H9 (cell line): Measurements from ENCODE around the gene MRAS. TPM values are rescaled to one million over a fixed set of nuclear protein-coding genes. Genes with fewer than 3 reads are reported as not detected.

Experiments
- DNase-seq: peaks from one replicate; pipeline ENCODE4 v3.0.0-alpha.2; 2017
- H2AFZ ChIP-seq: one replicate; pipeline ENCODE4 v1.6.1; 2013; ENCODE audit warnings: mild to moderate bottlenecking, low read length, control low read depth, moderate library complexity
- H2AK5ac ChIP-seq: 2 replicates; pipeline ENCODE4 v1.6.1; 2013; ENCODE audit warnings: low read length, control low read depth, mixed read lengths; ENCODE audit not compliant: insufficient read length
- H2BK120ac ChIP-seq: one replicate; pipeline ENCODE4 v1.6.1; 2013; ENCODE audit warnings: low read depth, mild to moderate bottlenecking, low read length, control low read depth, inconsistent platforms; ENCODE audit not compliant: poor library complexity, severe bottlenecking
- H2BK12ac ChIP-seq: 2 replicates; pipeline ENCODE4 v1.6.1; 2013; ENCODE audit warnings: low read length, control low read depth, mixed read lengths, low read depth; ENCODE audit not compliant: insufficient read length
- H2BK15ac ChIP-seq: 2 replicates; pipeline ENCODE4 v1.6.1; 2013; ENCODE audit warnings: low read depth, low read length, control low read depth
- H2BK20ac ChIP-seq: one replicate; pipeline ENCODE4 v1.6.1; 2013; ENCODE audit warnings: low read depth, mild to moderate bottlenecking, low read length, control low read depth, inconsistent platforms; ENCODE audit not compliant: poor library complexity, severe bottlenecking
- H2BK5ac ChIP-seq: 2 replicates; pipeline ENCODE4 v1.6.1; 2013; ENCODE audit warnings: low read length, control low read depth, mixed read lengths; ENCODE audit not compliant: insufficient read length
- H3K14ac ChIP-seq: 2 replicates; pipeline ENCODE4 v1.6.1; 2013; ENCODE audit warnings: low read length, control low read depth; ENCODE audit not compliant: insufficient read depth
- H3K18ac ChIP-seq: 2 replicates; pipeline ENCODE4 v1.6.1; 2013; ENCODE audit warnings: low read depth, mild to moderate bottlenecking, mixed read lengths, low read length, control low read depth; ENCODE audit not compliant: insufficient read length
- H3K23ac ChIP-seq: 2 replicates; pipeline ENCODE4 v1.6.1; 2013; ENCODE audit warnings: low read length, control low read depth, mixed read lengths, low read depth; ENCODE audit not compliant: insufficient read length
- H3K23me2 ChIP-seq: 2 replicates; pipeline ENCODE4 v1.6.1; 2013; ENCODE audit warnings: low read depth, mild to moderate bottlenecking, mixed read lengths, low read length, control low read depth; ENCODE audit not compliant: insufficient read length, poor library complexity, severe bottlenecking
- H3K27ac ChIP-seq: 2 replicates; pipeline ENCODE4 v1.5.1; 2013; ENCODE audit warnings: low read length, control low read depth, mixed read lengths, low read depth; ENCODE audit not compliant: insufficient read length
- H3K27me3 ChIP-seq: 2 replicates; pipeline ENCODE4 v1.6.1; 2013; ENCODE audit warnings: low read length, control low read depth, inconsistent platforms; ENCODE audit not compliant: insufficient read depth
- H3K4ac ChIP-seq: 2 replicates; pipeline ENCODE4 v1.6.1; 2013; ENCODE audit warnings: low read depth, mild to moderate bottlenecking, control low read depth, inconsistent platforms, low read length, moderate library complexity
- H3K4me1 ChIP-seq: 2 replicates; pipeline ENCODE4 v1.6.1; 2013; ENCODE audit warnings: low read length, control low read depth, inconsistent platforms; ENCODE audit not compliant: insufficient read depth
- H3K4me2 ChIP-seq: 2 replicates; pipeline ENCODE4 v1.6.1; 2013; ENCODE audit warnings: low read length, control low read depth, mixed read lengths; ENCODE audit not compliant: insufficient read length, insufficient read depth
- H3K56ac ChIP-seq: 2 replicates; pipeline ENCODE4 v1.6.1; 2013; ENCODE audit warnings: low read depth, mild to moderate bottlenecking, mixed read lengths, low read length, control low read depth; ENCODE audit not compliant: insufficient read length
- H3K79me1 ChIP-seq: 2 replicates; pipeline ENCODE4 v1.6.1; 2013; ENCODE audit warnings: low read depth, mild to moderate bottlenecking, moderate library complexity, low read length, control low read depth, inconsistent platforms; ENCODE audit not compliant: insufficient read depth, poor library complexity, severe bottlenecking
- H3K79me2 ChIP-seq: 2 replicates; pipeline ENCODE4 v1.6.1; 2013; ENCODE audit warnings: low read length, control low read depth, inconsistent platforms; ENCODE audit not compliant: insufficient read depth
- H3K9ac ChIP-seq: 2 replicates; pipeline ENCODE4 v1.6.1; 2013; ENCODE audit warnings: low read length, control low read depth, mixed read lengths; ENCODE audit not compliant: insufficient read length; ENCODE audit errors: extremely low read depth
- H3K9me3 ChIP-seq: one replicate; pipeline ENCODE4 v1.6.1; 2013; ENCODE audit warnings: low read depth, low read length, inconsistent platforms; ENCODE audit not compliant: control insufficient read depth
- H3T11ph ChIP-seq: one replicate; pipeline ENCODE4 v1.6.1; 2013; ENCODE audit warnings: mild to moderate bottlenecking, low read length, control low read depth, inconsistent platforms
- H4K20me1 ChIP-seq: one replicate; pipeline ENCODE4 v1.6.1; 2013; ENCODE audit not compliant: control insufficient read depth, insufficient read length, insufficient read depth
- H4K5ac ChIP-seq: 2 replicates; pipeline ENCODE4 v1.6.1; 2013; ENCODE audit warnings: low read depth, mild to moderate bottlenecking, mixed read lengths, low read length, control low read depth; ENCODE audit not compliant: insufficient read length
- H4K8ac ChIP-seq: replicated peaks from 2 replicates; pipeline ENCODE4 v1.6.1; 2013; ENCODE audit warnings: low read length, control low read depth, mixed read lengths, low read depth; ENCODE audit not compliant: insufficient read length
- H4K91ac ChIP-seq: 2 replicates; pipeline ENCODE4 v1.6.1; 2013; ENCODE audit warnings: low read depth, mild to moderate bottlenecking, moderate library complexity, mixed read lengths, low read length, control low read depth; ENCODE audit not compliant: insufficient read length
- H3K27ac Mint-ChIP-seq, 3 experiments: 2 replicates in 2 of 3; 3 replicates in 1 of 3; pipeline ENCODE4 v1.8.0; 2020 to 2021; ENCODE audit warnings: mixed read lengths in 3 of 3, mild to moderate bottlenecking in 1 of 3, moderate library complexity in 1 of 3
- H3K27me3 Mint-ChIP-seq: 2 replicates; pipeline ENCODE4 v1.8.0; 2021; ENCODE audit warnings: low read depth, mild to moderate bottlenecking, moderate library complexity, mixed read lengths
- H3K36me3 Mint-ChIP-seq, 3 experiments: 2 replicates in 2 of 3; 3 replicates in 1 of 3; pipeline ENCODE4 v1.8.0; 2020 to 2021; ENCODE audit warnings: low read depth in 3 of 3, mixed read lengths in 3 of 3; ENCODE audit not compliant: insufficient read depth in 1 of 3
- H3K4me1 Mint-ChIP-seq, 2 experiments: 2 replicates each; pipeline ENCODE4 v1.8.0; 2020; ENCODE audit warnings: mixed read lengths in 2 of 2
- H3K4me3 Mint-ChIP-seq, 2 experiments: 2 replicates in 1 of 2; 3 replicates in 1 of 2; pipeline ENCODE4 v1.8.0; 2020 to 2021; ENCODE audit warnings: mild to moderate bottlenecking in 2 of 2, mixed read lengths in 2 of 2, moderate library complexity in 1 of 2
- H3K9me3 Mint-ChIP-seq, 2 experiments: 2 replicates in 1 of 2; 3 replicates in 1 of 2; pipeline ENCODE4 v1.8.0; 2020; ENCODE audit warnings: mild to moderate bottlenecking in 2 of 2, mixed read lengths in 2 of 2, moderate library complexity in 1 of 2
- CTCF ChIP-seq: fragments of 200-600 bp; sonication (generic); conservative IDR thresholded peaks from 3 replicates; pipeline ENCODE4 v1.8.0; 2021; ENCODE audit warnings: antibody characterized with exemption, mild to moderate bottlenecking
- WGBS: extraction: QIAGEN DNeasy Blood & Tissue Kit; methylation state at CpG from one replicate; pipeline ENCODE4 v1.1.7; 2013; ENCODE audit warnings: missing lambda C conversion rate, low lambda C conversion rate, mixed read lengths; ENCODE audit not compliant: insufficient read length; ENCODE audit errors: extremely low coverage; 5-methylcytosine and 5-hydroxymethylcytosine counted together
- total RNA-seq: library from RNA; stranded (reverse); gene quantifications from 2 replicates; pipeline ENCODE4 v1.2.1, GENCODE V29; 2021

The MRAS gene
- total RNA-seq, 1 experiment from 2014 or later = 10.9 TPM

- H3K9me3 Mint-ChIP-seq = no peaks in the 10 kb centered on the region; a peak in 2 of 5 replicates
- H3K9me3 ChIP-seq = no peaks in the 10 kb centered on the region
- H3K79me1 ChIP-seq = no peaks in the 10 kb centered on the region
- no peak overlapping the region for H2BK5ac ChIP-seq
- no peak overlapping the region; the same call in 1 of the 2 replicates for H3K14ac ChIP-seq
- no peak overlapping the region; a peak in 1 of 7 replicates for H3K27ac Mint-ChIP-seq
- no peak for DNase-seq
- no peaks in the 10 kb centered on the region for H3K79me2 ChIP-seq
- H3K4me2 ChIP-seq = no peak overlapping the region
- H3K27me3 Mint-ChIP-seq = no peaks in the 10 kb centered on the region; the same call in 1 of the 2 replicates
- no peak overlapping the region for H3K18ac ChIP-seq
- H3K4me3 Mint-ChIP-seq = no peak overlapping the region
- H2BK20ac ChIP-seq = no peak overlapping the region
- no peak overlapping the region for H3T11ph ChIP-seq
- WGBS = no CpG with 5 or more reads among the region's 6 CpGs
- H4K5ac ChIP-seq = no peak overlapping the region
- no peak overlapping the region for H3K9ac ChIP-seq
- H3K4ac ChIP-seq = no peak overlapping the region
- peaks cover 0 to 4% (median 0%) of the 10 kb centered on the region in 3 experiments; a peak in 4 of 7 replicates for H3K36me3 Mint-ChIP-seq
- H2AFZ ChIP-seq = no peak overlapping the region
- no peak overlapping the region for H2BK15ac ChIP-seq
- no peak overlapping the region for H3K56ac ChIP-seq
- H4K91ac ChIP-seq = no peak overlapping the region
- H4K8ac ChIP-seq = no peak overlapping the region
- H2BK12ac ChIP-seq = no peak overlapping the region
- H3K4me1 Mint-ChIP-seq = peaks cover 4 to 5% of the 10 kb centered on the region in 2 experiments; a peak in 3 of 4 replicates
- H3K23me2 ChIP-seq = no peaks in the 10 kb centered on the region
- no peaks in the 10 kb centered on the region for H3K27me3 ChIP-seq
- H3K23ac ChIP-seq = no peak overlapping the region
- H3K27ac ChIP-seq = no peak overlapping the region
- H4K20me1 ChIP-seq = no peaks in the 10 kb centered on the region
- no peak for TF ChIP-seq CTCF
- no peak overlapping the region for H2BK120ac ChIP-seq
- H2AK5ac ChIP-seq = no peak overlapping the region
- H3K4me1 ChIP-seq = peaks cover 3% of the 10 kb centered on the region; the same call in 1 of the 2 replicates
Measured at GRCh38 chr3:138389144-138389601, 40.8 kb downstream of the MRAS start.
